ENCODE measurements around the gene FAM240B. TPM values are rescaled to one million over a fixed set of nuclear protein-coding genes. Genes with fewer than 3 reads are reported as not detected.

The FAM240B gene
- total RNA-seq, 1 experiment from 2014 or later = not detected

- CTCF ChIA-PET = no interaction called here
- Histone ChIP-seq H2AFZ (no peak overlapping the region), H3K4me3 (no peak overlapping the region), H3K36me3 (ENCODE audit: low read depth) (no peaks in the 10 kb centered on the region), H3K4me1 (replicated peaks; ENCODE audit: insufficient read depth) (peaks cover 21% of the 10 kb centered on the region), H3K79me2 (ENCODE audit: low read depth) (no peaks in the 10 kb centered on the region), H3F3A (ENCODE audit: insufficient read depth, low read depth) (no peaks in the 10 kb centered on the region), H3K27ac (no peak overlapping the region), H4K20me1 (ENCODE audit: insufficient read depth) (no peaks in the 10 kb centered on the region), H3K9me3 (ENCODE audit: insufficient read depth, low read depth) (no peaks in the 10 kb centered on the region), H3K4me2 (no peak overlapping the region), H3K27me3 (ENCODE audit: insufficient read depth, low read depth) (no peaks in the 10 kb centered on the region), H3K9me2 (ENCODE audit: insufficient read depth) (no peaks in the 10 kb centered on the region)
- POLR2A ChIA-PET (ENCODE audit: unreplicated experiment) = no interaction called here
- no peak for DNase-seq
- intact Hi-C loops (cut with micrococcal nuclease; ENCODE audit: unreplicated experiment) = no loop called here
- TF ChIP-seq, protein P1, sequence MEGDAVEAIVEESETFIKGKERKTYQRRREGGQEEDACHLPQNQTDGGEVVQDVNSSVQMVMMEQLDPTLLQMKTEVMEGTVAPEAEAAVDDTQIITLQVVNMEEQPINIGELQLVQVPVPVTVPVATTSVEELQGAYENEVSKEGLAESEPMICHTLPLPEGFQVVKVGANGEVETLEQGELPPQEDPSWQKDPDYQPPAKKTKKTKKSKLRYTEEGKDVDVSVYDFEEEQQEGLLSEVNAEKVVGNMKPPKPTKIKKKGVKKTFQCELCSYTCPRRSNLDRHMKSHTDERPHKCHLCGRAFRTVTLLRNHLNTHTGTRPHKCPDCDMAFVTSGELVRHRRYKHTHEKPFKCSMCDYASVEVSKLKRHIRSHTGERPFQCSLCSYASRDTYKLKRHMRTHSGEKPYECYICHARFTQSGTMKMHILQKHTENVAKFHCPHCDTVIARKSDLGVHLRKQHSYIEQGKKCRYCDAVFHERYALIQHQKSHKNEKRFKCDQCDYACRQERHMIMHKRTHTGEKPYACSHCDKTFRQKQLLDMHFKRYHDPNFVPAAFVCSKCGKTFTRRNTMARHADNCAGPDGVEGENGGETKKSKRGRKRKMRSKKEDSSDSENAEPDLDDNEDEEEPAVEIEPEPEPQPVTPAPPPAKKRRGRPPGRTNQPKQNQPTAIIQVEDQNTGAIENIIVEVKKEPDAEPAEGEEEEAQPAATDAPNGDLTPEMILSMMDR (conservative IDR thresholded peaks at IDR 0.05) = no peak
- no peak for TF ChIP-seq EZH2 (IDR thresholded peaks at IDR 0.05; ENCODE audit: low read depth)
- no TSS peak for BruUV-seq (replicated peaks)
These were observed 39.0 kb downstream of the FAM240B start for GRCh38 chr9:38680837-38681445.

GRCh38 chr9:38677660-38678303 is 42.2 kb downstream of the FAM240B start:
- no peaks in the 10 kb centered on the region for H3K79me2 ChIP-seq (ENCODE audit: low read depth)
- H3K4me2 ChIP-seq = no peak overlapping the region
- no peak overlapping the region for H3K4me3 ChIP-seq
- no peaks in the 10 kb centered on the region for H3F3A ChIP-seq (ENCODE audit: insufficient read depth, low read depth)
- H3K36me3 ChIP-seq (ENCODE audit: low read depth) = no peaks in the 10 kb centered on the region
- no peak for DNase-seq
- CTCF ChIA-PET = no interaction called here
- no peak overlapping the region for H2AFZ ChIP-seq
- H4K20me1 ChIP-seq (ENCODE audit: insufficient read depth) = no peaks in the 10 kb centered on the region
- intact Hi-C loops (cut with micrococcal nuclease; ENCODE audit: unreplicated experiment) = no loop called here
- POLR2A ChIA-PET (ENCODE audit: unreplicated experiment) = no interaction called here
- no peak overlapping the region for H3K27ac ChIP-seq
- H3K9me3 ChIP-seq (ENCODE audit: insufficient read depth, low read depth) = no peaks in the 10 kb centered on the region
- BruUV-seq (replicated peaks) = no TSS peak
- peaks cover 15% of the 10 kb centered on the region for H3K4me1 ChIP-seq (replicated peaks; ENCODE audit: insufficient read depth)
- TF ChIP-seq, protein P1 (conservative IDR thresholded peaks at IDR 0.05) = no peak
- no peak for TF ChIP-seq EZH2 (IDR thresholded peaks at IDR 0.05; ENCODE audit: low read depth)
- H3K27me3 ChIP-seq (ENCODE audit: insufficient read depth, low read depth) = no peaks in the 10 kb centered on the region
- no peaks in the 10 kb centered on the region for H3K9me2 ChIP-seq (ENCODE audit: insufficient read depth)

- BruUV-seq (replicated peaks) = no TSS peak
- H3K9me3 ChIP-seq (ENCODE audit: insufficient read depth, low read depth) = no peaks in the 10 kb centered on the region
- TF ChIP-seq, protein P1 (conservative IDR thresholded peaks at IDR 0.05) = no peak
- TF ChIP-seq EZH2 (IDR thresholded peaks at IDR 0.05; ENCODE audit: low read depth) = no peak
These were observed 44.1 kb downstream of the FAM240B start for GRCh38 chr9:38675831-38676230.

More at GRCh38 chr9:38675831-38676230, 44.1 kb downstream of the FAM240B start:
- ChIA-PET CTCF (no interaction called here), POLR2A (ENCODE audit: unreplicated experiment) (interaction anchor here (0.6 kb wide), 1 partner anchor 95 kb away, joined by 3 read pairs; no protein-coding TSS in a partner anchor)
- no peak overlapping the region for H3K27ac ChIP-seq
- H3K4me1 ChIP-seq (replicated peaks; ENCODE audit: insufficient read depth) = peaks cover 11% of the 10 kb centered on the region; the same call in 1 of the 2 replicates
- no peaks in the 10 kb centered on the region for H3K36me3 ChIP-seq (ENCODE audit: low read depth)
- H3K4me3 ChIP-seq = no peak overlapping the region
- H3K27me3 ChIP-seq (ENCODE audit: insufficient read depth, low read depth) = no peaks in the 10 kb centered on the region
- H2AFZ ChIP-seq = no peak overlapping the region
- no peak overlapping the region for H3K4me2 ChIP-seq
- H3K9me2 ChIP-seq (ENCODE audit: insufficient read depth) = no peaks in the 10 kb centered on the region
- intact Hi-C loops (cut with micrococcal nuclease; ENCODE audit: unreplicated experiment) = no loop called here
- peaks cover 8% of the 10 kb centered on the region for H3F3A ChIP-seq (ENCODE audit: insufficient read depth, low read depth)
- H3K79me2 ChIP-seq (ENCODE audit: low read depth) = no peaks in the 10 kb centered on the region
- H4K20me1 ChIP-seq (ENCODE audit: insufficient read depth) = no peaks in the 10 kb centered on the region
- no peak for DNase-seq
